Left hindlimb (tissue), 1 donor: ENCODE data around the gene C1orf74.
"Not testable (repeated sequence)": the region's sequence is repeated elsewhere in the genome, so short reads cannot be mapped to it uniquely, and the experiment has no call there.

Source experiments
- DNase-seq: peaks from one replicate; pipeline ENCODE4 v3.0.0-alpha.2; 2018

C1orf74 gene

GRCh38 chr1:209805341-209805781 is 21.0 kb upstream of the C1orf74 start:
- DNase-seq, result no peak

- DNase-seq, result no peak
Measured at GRCh38 chr1:209803568-209803967, 19.2 kb upstream of the C1orf74 start.

- no peak for DNase-seq
Measured at GRCh38 chr1:209802780-209803152, 18.4 kb upstream of the C1orf74 start.

GRCh38 chr1:209802117-209802779 is 17.9 kb upstream of the C1orf74 start:
- DNase-seq, result no peak

- peak; percentile 67 for DNase-seq
Measured at GRCh38 chr1:209800984-209801834, 16.9 kb upstream of the C1orf74 start.

- DNase-seq, result no peak
Measured at GRCh38 chr1:209797978-209798639, 13.8 kb upstream of the C1orf74 start.

GRCh38 chr1:209793711-209794110 is 9.4 kb upstream of the C1orf74 start:
- not testable (repeated sequence) for DNase-seq

GRCh38 chr1:209791920-209792319 is 7.6 kb upstream of the C1orf74 start:
- no peak for DNase-seq

- no peak for DNase-seq
Measured at GRCh38 chr1:209790286-209791193, 6.2 kb upstream of the C1orf74 start.

- DNase-seq, result no peak
Measured at GRCh38 chr1:209789245-209789644, 4.9 kb upstream of the C1orf74 start.

- DNase-seq, result no peak
Measured at GRCh38 chr1:209787551-209787950, 3.2 kb upstream of the C1orf74 start.

GRCh38 chr1:209786146-209786545 is 1.8 kb upstream of the C1orf74 start:
- DNase-seq, result no peak

- no peak for DNase-seq
Measured at GRCh38 chr1:209785592-209785991, 1.2 kb upstream of the C1orf74 start.

GRCh38 chr1:209783386-209783785 is 973 bp downstream of the C1orf74 start:
- DNase-seq, result no peak

- no peak for DNase-seq
Measured at GRCh38 chr1:209780268-209780667, 4.1 kb downstream of the C1orf74 start.

- DNase-seq, result no peak
Measured at GRCh38 chr1:209778102-209778501, 6.3 kb downstream of the C1orf74 start.

GRCh38 chr1:209777587-209777986 is 6.8 kb downstream of the C1orf74 start:
- DNase-seq, result no peak

- DNase-seq, result no peak
Measured at GRCh38 chr1:209775678-209776077, 8.7 kb downstream of the C1orf74 start.

- no peak for DNase-seq
Measured at GRCh38 chr1:209774592-209774991, 9.8 kb downstream of the C1orf74 start.

- DNase-seq, result no peak
Measured at GRCh38 chr1:209772126-209772525, 12.2 kb downstream of the C1orf74 start.

- DNase-seq, result no peak
Measured at GRCh38 chr1:209770636-209771415, 13.5 kb downstream of the C1orf74 start.

GRCh38 chr1:209769971-209770370 is 14.4 kb downstream of the C1orf74 start:
- no peak for DNase-seq
